GM21723 (cell line): ENCODE results near the gene NDC1.
A peak's percentile ranks its signal among the peaks of the same experiment; 100 is the strongest.
"Not testable (repeated sequence)": the region's sequence is repeated elsewhere in the genome, so short reads cannot be mapped to it uniquely, and the experiment has no call there.

Source experiments
- ATAC-seq: cut with Tn5 transposase; IDR thresholded peaks from one replicate; pipeline ENCODE4 v1.9.1; 2021; ENCODE audit warnings: mild to moderate bottlenecking, moderate library complexity; ENCODE audit not compliant: unreplicated experiment

Gene NDC1

GRCh38 chr1:53769184-53769583 lies 68.9 kb downstream of the NDC1 start:
- ATAC-seq: no peak

GRCh38 chr1:53766831-53767405 lies 71.2 kb downstream of the NDC1 start:
- no peak for ATAC-seq

- ATAC-seq: no peak
Measured at GRCh38 chr1:53766194-53766742, 71.8 kb downstream of the NDC1 start.

- no peak for ATAC-seq
Measured at GRCh38 chr1:53765657-53766056, 72.4 kb downstream of the NDC1 start.

GRCh38 chr1:53763911-53764310 lies 74.2 kb downstream of the NDC1 start:
- no peak for ATAC-seq

- ATAC-seq: no peak
Measured at GRCh38 chr1:53763461-53763860, 74.6 kb downstream of the NDC1 start.

- ATAC-seq: not testable (repeated sequence)
Measured at GRCh38 chr1:53760497-53760896, 77.6 kb downstream of the NDC1 start.

GRCh38 chr1:53755874-53756273 lies 82.2 kb downstream of the NDC1 start:
- ATAC-seq: no peak

GRCh38 chr1:53754484-53755312 lies 83.4 kb downstream of the NDC1 start:
- no peak for ATAC-seq

- no peak for ATAC-seq
Measured at GRCh38 chr1:53752281-53752680, 85.8 kb downstream of the NDC1 start.

GRCh38 chr1:53747841-53748240 lies 90.3 kb downstream of the NDC1 start:
- ATAC-seq: no peak

- ATAC-seq: no peak
Measured at GRCh38 chr1:53740621-53741105, 97.4 kb downstream of the NDC1 start.

- peak; percentile 95 for ATAC-seq
Measured at GRCh38 chr1:53739109-53739681, 98.9 kb downstream of the NDC1 start, which contains the start of gene GLIS1. Gene GLIS1, minus strand, starts transcription at chr1:53739164. Its CDS starts 1,100 bp downstream, at chr1:53738064.

GRCh38 chr1:53738205-53739108 lies 99.6 kb downstream of the NDC1 start:
- ATAC-seq: peak; percentile 14

- no peak for ATAC-seq
Measured at GRCh38 chr1:53737648-53738204, 100.4 kb downstream of the NDC1 start.

GRCh38 chr1:53736290-53736689 lies 101.8 kb downstream of the NDC1 start:
- no peak for ATAC-seq

- ATAC-seq: no peak
Measured at GRCh38 chr1:53735681-53736080, 102.4 kb downstream of the NDC1 start.

- no peak for ATAC-seq
Measured at GRCh38 chr1:53735261-53735660, 102.8 kb downstream of the NDC1 start.

GRCh38 chr1:53734650-53735211 lies 103.4 kb downstream of the NDC1 start:
- ATAC-seq: no peak
